GM13976 (cell line): Measurements from ENCODE around the gene SPSB4.

Experiments
- DNase-seq: peaks from one replicate; pipeline ENCODE4 v3.0.0; 2012; ENCODE audit warnings: low spot score
- CTCF ChIP-seq: IDR thresholded peaks from 2 replicates; pipeline ENCODE4 v1.5.1; 2012; ENCODE audit warnings: borderline replicate concordance, mild to moderate bottlenecking; ENCODE audit not compliant: insufficient read depth; ENCODE audit errors: extremely low read depth, missing control alignments, control extremely low read depth
- in situ Hi-C: fragments of 300-500 bp; cut with MboI; formaldehyde crosslinking; loops from one replicate; pipeline ENCODE4 v1.12.0; 2022; ENCODE audit warnings: low sequenced_read_pairs, mixed read lengths, inconsistent platforms; ENCODE audit not compliant: unreplicated experiment

SPSB4 gene

GRCh38 chr3:141039589-141039988, 11.6 kb upstream of the SPSB4 start:
- in situ Hi-C loops, result no loop called here

GRCh38 chr3:141044695-141045641, 6.2 kb upstream of the SPSB4 start:
- no peak for DNase-seq
- in situ Hi-C loops, result no loop called here
- no peak for TF ChIP-seq CTCF

More at GRCh38 chr3:141039589-141039988, 11.6 kb upstream of the SPSB4 start:
- no peak for TF ChIP-seq CTCF
- no peak for DNase-seq

- DNase-seq, result no peak
- TF ChIP-seq CTCF, result no peak
- in situ Hi-C loops, result no loop called here
These were observed 5.3 kb upstream of the SPSB4 start for GRCh38 chr3:141045849-141046248.

GRCh38 chr3:141047168-141047567, 4.0 kb upstream of the SPSB4 start:
- TF ChIP-seq CTCF, result no peak
- DNase-seq, result no peak
- in situ Hi-C loops, result no loop called here

GRCh38 chr3:141049681-141050080, 1.5 kb upstream of the SPSB4 start:
- TF ChIP-seq CTCF, result no peak
- in situ Hi-C loops, result no loop called here

GRCh38 chr3:141051443-141052200, 475 bp downstream of the SPSB4 start:
- no peak for TF ChIP-seq CTCF
- in situ Hi-C loops, result no loop called here
- DNase-seq, result no peak

More at GRCh38 chr3:141049681-141050080, 1.5 kb upstream of the SPSB4 start:
- no peak for DNase-seq
